Vagina (tissue), 2 donors: ENCODE results near the gene PKP4. TPM values are rescaled to one million over a fixed set of nuclear protein-coding genes. Genes with fewer than 3 reads are reported as not detected.
"Not testable (repeated sequence)": the region's sequence is repeated elsewhere in the genome, so short reads cannot be mapped to it uniquely, and the experiment has no call there.

ENCODE experiments used
- DNase-seq, 2 donors: peaks; one replicate each; pipeline ENCODE4 v3.0.0-alpha.2; 2017; ENCODE audit errors: extremely low spot score in 2 of 2
- H3K27ac ChIP-seq: fragments of 200-600 bp; sonication (generic); one replicate; pipeline ENCODE4 v1.5.1; 2019
- H3K27me3 ChIP-seq: fragments of 200-600 bp; sonication (generic); one replicate; pipeline ENCODE4 v1.5.1; 2019
- H3K36me3 ChIP-seq, 2 donors: fragments of 200-600 bp; sonication (generic); one replicate each; pipeline ENCODE4 v1.5.1; 2017 to 2019
- H3K4me1 ChIP-seq: fragments of 200-600 bp; sonication (generic); one replicate; pipeline ENCODE4 v1.5.1; 2019
- H3K4me3 ChIP-seq, 2 donors: fragments of 200-600 bp; sonication (generic); 1 replicate in 1 of 2; 2 replicates in 1 of 2; pipeline ENCODE4 v1.5.1; 2016 to 2019
- H3K9me3 ChIP-seq: fragments of 200-600 bp; sonication (generic); one replicate; pipeline ENCODE4 v1.5.1; 2019
- POLR2A ChIP-seq, 2 donors: fragments of 450-650 bp; IDR thresholded peaks; one replicate each; pipeline ENCODE4 v1.6.1; 2017; ENCODE audit warnings: antibody characterized with exemption in 2 of 2, mild to moderate bottlenecking in 2 of 2, moderate library complexity in 2 of 2
- POLR2AphosphoS5 ChIP-seq, 2 donors: sonication (generic); formaldehyde crosslinking; IDR thresholded peaks; one replicate each; pipeline ENCODE4 v1.9.0; 2017; ENCODE audit warnings: antibody characterized with exemption in 2 of 2, mild to moderate bottlenecking in 2 of 2, low read depth in 1 of 2; ENCODE audit not compliant: insufficient read depth in 1 of 2
- intact Hi-C: fragments of 100-400 bp; cut with DNase I; formaldehyde crosslinking; loops from one replicate; pipeline ENCODE4 v1.15.1; 2023
- total RNA-seq: library from RNA; depleted of rRNA; stranded (reverse); fragments of >200 nt; gene quantifications from one replicate; pipeline ENCODE4 v1.2.3, GENCODE V29; 2016
- TF ChIP-seq, protein P1 (sequence below), 3 experiments: fragments of 450-650 bp in 2 of 3; fragments of 200-600 bp in 1 of 3; sonication (generic) in 1 of 3; IDR thresholded peaks; one replicate each; pipeline ENCODE4 v1.5.1; 2017 to 2019; ENCODE audit warnings: antibody characterized with exemption in 3 of 3, mild to moderate bottlenecking in 2 of 3, moderate library complexity in 2 of 3

Gene PKP4
- total RNA-seq, 1 donor from 2014 or later, result 71.5 TPM

- Histone ChIP-seq H3K4me3 (no peak overlapping the region), H3K36me3 (no peaks in the 10 kb centered on the region), H3K27ac (no peak overlapping the region), H3K4me1 (peaks cover 11% of the 10 kb centered on the region), H3K9me3 (no peaks in the 10 kb centered on the region), H3K27me3 (no peaks in the 10 kb centered on the region)
- no peak for TF ChIP-seq POLR2AphosphoS5 (IDR thresholded peaks at IDR 0.05; ENCODE audit: insufficient read depth in 1 of 2, low read depth in 1 of 2)
- intact Hi-C loops, result no loop called here
- no peak for DNase-seq
These were observed 234.1 kb downstream of the PKP4 start for GRCh38 chr2:158690823-158691222.

DNA sequence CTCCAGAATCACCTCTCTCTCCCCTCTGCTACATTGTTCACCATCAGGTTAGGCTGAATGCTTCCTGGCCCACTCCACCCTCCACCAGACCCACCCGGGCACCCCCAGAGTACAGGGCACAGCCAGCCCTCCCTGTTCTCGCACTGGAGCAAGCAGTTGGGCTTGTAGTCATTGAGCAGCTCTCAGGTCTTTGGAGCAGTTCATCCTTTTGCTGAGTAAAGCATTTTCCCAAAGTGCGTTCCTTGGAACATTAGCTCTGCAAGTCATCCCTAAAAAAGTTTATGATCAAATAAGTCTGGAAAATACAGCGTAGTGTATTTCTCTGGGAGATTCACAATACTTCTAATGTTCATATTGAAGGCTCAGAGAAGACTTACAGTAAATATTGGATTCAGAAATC, 234.9 kb downstream of the PKP4 start:
- Histone ChIP-seq H3K27ac (no peak overlapping the region), H3K27me3 (no peaks in the 10 kb centered on the region), H3K4me1 (peaks cover 3% of the 10 kb centered on the region), H3K4me3 (no peak overlapping the region), H3K36me3 (no peaks in the 10 kb centered on the region), H3K9me3 (no peaks in the 10 kb centered on the region)
- no peak for DNase-seq
- intact Hi-C loops, result no loop called here
- TF ChIP-seq, protein P1, sequence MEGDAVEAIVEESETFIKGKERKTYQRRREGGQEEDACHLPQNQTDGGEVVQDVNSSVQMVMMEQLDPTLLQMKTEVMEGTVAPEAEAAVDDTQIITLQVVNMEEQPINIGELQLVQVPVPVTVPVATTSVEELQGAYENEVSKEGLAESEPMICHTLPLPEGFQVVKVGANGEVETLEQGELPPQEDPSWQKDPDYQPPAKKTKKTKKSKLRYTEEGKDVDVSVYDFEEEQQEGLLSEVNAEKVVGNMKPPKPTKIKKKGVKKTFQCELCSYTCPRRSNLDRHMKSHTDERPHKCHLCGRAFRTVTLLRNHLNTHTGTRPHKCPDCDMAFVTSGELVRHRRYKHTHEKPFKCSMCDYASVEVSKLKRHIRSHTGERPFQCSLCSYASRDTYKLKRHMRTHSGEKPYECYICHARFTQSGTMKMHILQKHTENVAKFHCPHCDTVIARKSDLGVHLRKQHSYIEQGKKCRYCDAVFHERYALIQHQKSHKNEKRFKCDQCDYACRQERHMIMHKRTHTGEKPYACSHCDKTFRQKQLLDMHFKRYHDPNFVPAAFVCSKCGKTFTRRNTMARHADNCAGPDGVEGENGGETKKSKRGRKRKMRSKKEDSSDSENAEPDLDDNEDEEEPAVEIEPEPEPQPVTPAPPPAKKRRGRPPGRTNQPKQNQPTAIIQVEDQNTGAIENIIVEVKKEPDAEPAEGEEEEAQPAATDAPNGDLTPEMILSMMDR (IDR thresholded peaks at IDR 0.05), result no peak
- TF ChIP-seq POLR2A (IDR thresholded peaks at IDR 0.05) (no peak), POLR2AphosphoS5 (IDR thresholded peaks at IDR 0.05; ENCODE audit: insufficient read depth in 1 of 2, low read depth in 1 of 2) (no peak)

GRCh38 chr2:158692372-158693103, 235.8 kb downstream of the PKP4 start:
- no peak for DNase-seq
- TF ChIP-seq POLR2AphosphoS5 (IDR thresholded peaks at IDR 0.05; ENCODE audit: insufficient read depth in 1 of 2, low read depth in 1 of 2), result no peak
- TF ChIP-seq, protein P1 (IDR thresholded peaks at IDR 0.05), result no peak
- no peak for TF ChIP-seq POLR2A (IDR thresholded peaks at IDR 0.05)
- Histone ChIP-seq H3K9me3 (no peaks in the 10 kb centered on the region), H3K4me3 (no peak overlapping the region), H3K36me3 (no peaks in the 10 kb centered on the region), H3K27me3 (no peaks in the 10 kb centered on the region), H3K4me1 (no peaks in the 10 kb centered on the region), H3K27ac (no peak overlapping the region)
- intact Hi-C loops, result no loop called here

DNA sequence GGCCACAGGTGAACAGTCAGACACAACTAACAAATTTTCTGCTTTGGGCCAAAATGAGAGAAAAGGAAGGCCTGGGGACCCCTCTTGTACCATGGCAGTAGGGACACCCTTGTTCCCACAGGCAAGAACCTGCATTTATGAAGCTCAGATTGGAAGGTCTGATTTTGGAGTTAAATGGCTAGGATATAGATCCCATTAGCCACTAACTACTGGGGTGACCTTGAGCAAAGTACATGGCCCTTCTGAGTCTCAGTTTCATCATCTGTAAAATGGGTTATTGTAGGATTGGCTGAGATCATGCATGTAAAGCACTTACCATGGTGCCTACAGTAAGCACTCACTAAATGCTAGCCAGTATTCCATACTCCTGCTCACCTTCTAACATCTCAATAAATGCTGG, 236.7 kb downstream of the PKP4 start:
- intact Hi-C loops, result no loop called here
- DNase-seq, result no peak
- Histone ChIP-seq H3K27ac (no peak overlapping the region), H3K27me3 (no peaks in the 10 kb centered on the region), H3K36me3 (no peaks in the 10 kb centered on the region), H3K4me1 (no peaks in the 10 kb centered on the region), H3K4me3 (no peak overlapping the region), H3K9me3 (no peaks in the 10 kb centered on the region)
- TF ChIP-seq POLR2A (IDR thresholded peaks at IDR 0.05), result no peak
- no peak for TF ChIP-seq POLR2AphosphoS5 (IDR thresholded peaks at IDR 0.05; ENCODE audit: insufficient read depth in 1 of 2, low read depth in 1 of 2)
- TF ChIP-seq, protein P1 (IDR thresholded peaks at IDR 0.05), result no peak

DNA sequence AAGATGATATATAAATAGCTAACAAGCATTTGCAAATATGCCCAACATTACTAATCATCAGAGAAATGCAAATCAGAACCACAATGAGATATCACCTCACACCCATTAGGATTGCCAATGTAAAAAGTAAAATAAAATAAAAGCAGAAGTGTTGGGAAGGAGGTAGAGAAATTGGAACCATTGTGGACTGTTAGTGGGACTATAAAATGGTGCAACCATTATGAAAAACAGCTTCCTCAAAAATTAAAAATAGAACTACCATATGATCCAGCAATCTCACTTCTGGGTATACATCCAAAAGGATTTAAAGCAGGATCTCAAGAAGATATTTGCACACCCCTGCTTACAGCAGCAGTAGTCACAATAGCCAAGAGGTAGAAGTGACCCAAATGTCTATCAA, 238.6 kb downstream of the PKP4 start:
- intact Hi-C loops, result no loop called here
- Histone ChIP-seq H3K4me3 (no peak overlapping the region), H3K27me3 (no peaks in the 10 kb centered on the region), H3K4me1 (no peaks in the 10 kb centered on the region), H3K27ac (no peak overlapping the region), H3K9me3 (no peaks in the 10 kb centered on the region), H3K36me3 (no peaks in the 10 kb centered on the region)
- TF ChIP-seq POLR2A (IDR thresholded peaks at IDR 0.05) (no peak), POLR2AphosphoS5 (IDR thresholded peaks at IDR 0.05; ENCODE audit: insufficient read depth in 1 of 2, low read depth in 1 of 2) (no peak)
- TF ChIP-seq, protein P1 (IDR thresholded peaks at IDR 0.05), result no peak
- no peak for DNase-seq

GRCh38 chr2:158695744-158696143, 239.0 kb downstream of the PKP4 start:
- DNase-seq, H3K27me3 ChIP-seq, H3K27ac ChIP-seq, H3K9me3 ChIP-seq, H3K36me3 ChIP-seq, intact Hi-C loops, H3K4me3 ChIP-seq, H3K4me1 ChIP-seq: not testable (repeated sequence)
